HCEC 1CT (cell line): Measurements from ENCODE around the gene COX10.
"Not testable (repeated sequence)": the region's sequence is repeated elsewhere in the genome, so short reads cannot be mapped to it uniquely, and the experiment has no call there.

ENCODE experiments used
- DNase-seq: peaks from one replicate; pipeline ENCODE4 v3.0.0-alpha.2; 2017

Gene COX10

GRCh38 chr17:14186443-14186842 lies 117.1 kb downstream of the COX10 start:
- not testable (repeated sequence) for DNase-seq

- not testable (repeated sequence) for DNase-seq
These were observed 121.5 kb downstream of the COX10 start for GRCh38 chr17:14190774-14191173.

- not testable (repeated sequence) for DNase-seq
These were observed 122.2 kb downstream of the COX10 start for GRCh38 chr17:14191469-14191868.

- DNase-seq, result not testable (repeated sequence)
These were observed 122.7 kb downstream of the COX10 start for GRCh38 chr17:14192039-14192438.

- not testable (repeated sequence) for DNase-seq
These were observed 123.5 kb downstream of the COX10 start for GRCh38 chr17:14192636-14193344.

GRCh38 chr17:14196377-14196997 lies 127.2 kb downstream of the COX10 start:
- DNase-seq, result no peak

GRCh38 chr17:14197057-14197456 lies 127.8 kb downstream of the COX10 start:
- DNase-seq, result no peak

GRCh38 chr17:14197586-14197985 lies 128.3 kb downstream of the COX10 start:
- DNase-seq, result no peak

- DNase-seq, result no peak
These were observed 128.7 kb downstream of the COX10 start for GRCh38 chr17:14198013-14198412.

- DNase-seq, result no peak
These were observed 129.3 kb downstream of the COX10 start for GRCh38 chr17:14198575-14198974.

GRCh38 chr17:14199601-14200000 lies 130.3 kb downstream of the COX10 start:
- DNase-seq, result no peak

GRCh38 chr17:14200354-14200753 lies 131.1 kb downstream of the COX10 start:
- DNase-seq, result no peak

- DNase-seq, result no peak
These were observed 132.0 kb downstream of the COX10 start for GRCh38 chr17:14201021-14201987.

GRCh38 chr17:14201988-14202380 lies 132.7 kb downstream of the COX10 start:
- DNase-seq, result no peak

GRCh38 chr17:14202388-14203166 lies 133.3 kb downstream of the COX10 start:
- no peak for DNase-seq

- DNase-seq, result peak; percentile 3
These were observed 134.1 kb downstream of the COX10 start for GRCh38 chr17:14203388-14203787.

- DNase-seq, result no peak
These were observed 134.8 kb downstream of the COX10 start for GRCh38 chr17:14204084-14204483.

GRCh38 chr17:14204546-14204945 lies 135.2 kb downstream of the COX10 start:
- no peak for DNase-seq

- no peak for DNase-seq
These were observed 136.1 kb downstream of the COX10 start for GRCh38 chr17:14205380-14205779.

GRCh38 chr17:14205992-14206461 lies 136.7 kb downstream of the COX10 start:
- DNase-seq, result no peak

- no peak for DNase-seq
These were observed 137.6 kb downstream of the COX10 start for GRCh38 chr17:14206891-14207290.

GRCh38 chr17:14207791-14208190 lies 138.5 kb downstream of the COX10 start:
- DNase-seq, result no peak
